MM.1S (cell line): ENCODE results near the gene ADGRV1.

Experiments used
- EZH2phosphoT487 ChIP-seq: fragments of 300-600 bp; sonication (generic); IDR thresholded peaks from 2 replicates; pipeline ENCODE4 v1.6.1; 2018; ENCODE audit warnings: antibody characterized with exemption, low read length
- TF ChIP-seq, protein P1 (sequence below): fragments of 300-600 bp; sonication (generic); IDR thresholded peaks from 2 replicates; pipeline ENCODE4 v1.5.1; 2016; ENCODE audit warnings: antibody characterized with exemption, low read length, mixed read lengths

DNA sequence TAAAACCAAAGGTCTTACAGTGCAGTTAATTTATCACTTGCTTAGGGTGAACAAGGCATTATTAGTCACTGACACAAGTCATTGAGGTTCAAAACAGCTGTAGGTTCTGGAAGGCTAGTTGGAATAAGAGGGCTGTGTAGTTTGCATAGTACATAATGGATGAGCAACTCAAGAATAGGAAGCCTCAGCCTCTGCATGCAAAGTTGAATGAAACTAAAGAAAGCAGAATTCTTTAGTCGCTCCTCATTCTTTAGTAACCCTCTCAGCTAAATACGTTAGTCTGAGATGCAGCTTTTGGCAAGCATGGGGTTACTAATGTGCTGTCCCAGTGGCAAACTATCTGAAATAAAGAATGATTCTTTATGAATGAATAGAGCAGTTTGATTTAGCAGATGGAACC, 74.2 kb downstream of the ADGRV1 start:
- TF ChIP-seq, protein P1, sequence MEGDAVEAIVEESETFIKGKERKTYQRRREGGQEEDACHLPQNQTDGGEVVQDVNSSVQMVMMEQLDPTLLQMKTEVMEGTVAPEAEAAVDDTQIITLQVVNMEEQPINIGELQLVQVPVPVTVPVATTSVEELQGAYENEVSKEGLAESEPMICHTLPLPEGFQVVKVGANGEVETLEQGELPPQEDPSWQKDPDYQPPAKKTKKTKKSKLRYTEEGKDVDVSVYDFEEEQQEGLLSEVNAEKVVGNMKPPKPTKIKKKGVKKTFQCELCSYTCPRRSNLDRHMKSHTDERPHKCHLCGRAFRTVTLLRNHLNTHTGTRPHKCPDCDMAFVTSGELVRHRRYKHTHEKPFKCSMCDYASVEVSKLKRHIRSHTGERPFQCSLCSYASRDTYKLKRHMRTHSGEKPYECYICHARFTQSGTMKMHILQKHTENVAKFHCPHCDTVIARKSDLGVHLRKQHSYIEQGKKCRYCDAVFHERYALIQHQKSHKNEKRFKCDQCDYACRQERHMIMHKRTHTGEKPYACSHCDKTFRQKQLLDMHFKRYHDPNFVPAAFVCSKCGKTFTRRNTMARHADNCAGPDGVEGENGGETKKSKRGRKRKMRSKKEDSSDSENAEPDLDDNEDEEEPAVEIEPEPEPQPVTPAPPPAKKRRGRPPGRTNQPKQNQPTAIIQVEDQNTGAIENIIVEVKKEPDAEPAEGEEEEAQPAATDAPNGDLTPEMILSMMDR, result no peak
- no peak for TF ChIP-seq EZH2phosphoT487
